Stromal cell of bone marrow (primary cell): ENCODE measurements around the gene CTNNBIP1.

Experiments
- DNase-seq: peaks from one replicate; pipeline ENCODE4 v3.0.0-alpha.2; 2012; ENCODE audit warnings: low read depth

CTNNBIP1 gene

DNA sequence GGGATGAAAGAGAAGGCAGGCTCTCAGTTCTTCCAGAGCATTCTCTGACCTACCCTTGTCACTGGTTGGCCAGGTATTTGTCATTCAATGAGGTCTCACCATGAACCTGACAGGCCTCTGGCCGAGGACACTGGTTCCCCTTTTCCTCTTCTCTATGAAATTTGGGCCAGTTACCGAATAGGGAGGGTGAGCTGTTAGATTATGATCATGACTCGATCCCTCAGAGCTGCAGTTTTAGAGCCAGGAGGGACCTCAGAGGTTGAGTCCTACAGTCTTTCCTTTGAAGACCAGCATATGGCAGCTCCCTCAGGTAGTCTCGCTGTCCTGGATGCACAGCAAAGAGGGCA is 56.8 kb downstream of the CTNNBIP1 start:
- no peak for DNase-seq

DNA sequence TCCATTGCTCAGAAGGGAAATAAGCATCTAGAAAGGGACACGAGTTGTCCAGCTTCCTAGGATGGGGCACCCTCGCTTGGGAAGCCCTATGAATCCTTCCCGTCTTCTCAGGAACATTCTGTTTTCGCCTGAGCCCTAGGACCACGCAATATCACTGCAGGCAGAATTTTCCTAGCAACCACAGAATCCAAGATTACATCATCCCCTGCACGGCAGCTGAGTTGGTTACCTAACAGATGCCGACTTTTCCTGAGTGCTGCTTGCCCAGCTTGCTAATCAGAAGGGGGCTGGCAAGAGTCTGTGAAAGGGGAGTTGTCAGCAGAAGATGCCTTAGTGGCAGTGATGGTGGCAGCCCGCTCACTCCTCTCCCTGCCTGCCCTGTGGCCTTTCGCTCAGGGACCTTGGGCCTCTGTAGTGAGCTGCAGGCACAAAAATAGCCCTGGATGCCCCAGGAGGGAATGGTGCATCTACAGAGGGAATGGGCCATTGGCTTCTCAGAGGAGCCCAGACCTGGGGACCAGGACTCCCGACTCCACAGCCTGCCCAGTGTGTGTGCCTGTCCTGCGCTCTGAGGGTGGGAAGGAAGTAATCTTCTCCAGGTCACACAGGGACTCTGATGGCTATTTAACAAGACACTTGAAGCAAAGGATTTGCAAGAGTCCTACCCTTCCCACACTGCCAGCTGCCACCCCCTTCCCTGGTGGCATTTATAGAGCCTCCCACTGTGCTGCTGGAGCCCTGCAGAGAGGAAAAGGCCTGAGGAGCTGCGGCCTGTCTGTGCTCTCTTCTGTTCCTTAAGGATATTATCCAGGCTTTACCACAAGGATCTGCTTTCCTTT is 57.4 kb downstream of the CTNNBIP1 start:
- peak; percentile 25 for DNase-seq

DNA sequence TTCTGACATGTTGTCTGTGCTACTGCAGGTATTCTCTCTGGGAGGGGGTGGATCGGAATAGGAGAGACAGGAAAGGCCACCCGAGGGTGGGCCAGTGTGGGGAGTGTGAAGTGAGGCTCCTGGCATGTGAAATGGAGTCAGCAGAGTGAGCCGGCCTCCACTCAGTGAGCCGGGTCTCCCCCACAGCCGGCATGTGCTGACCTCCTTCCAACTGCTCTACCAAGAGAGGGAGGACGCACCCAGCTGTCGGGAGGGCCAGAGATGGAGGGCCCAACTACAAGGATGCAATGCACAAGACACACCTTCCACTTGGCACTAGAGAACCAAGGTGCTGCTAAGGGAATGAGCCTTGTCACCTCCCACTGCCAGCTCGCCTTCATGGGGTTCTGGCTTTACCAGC is 58.1 kb downstream of the CTNNBIP1 start:
- no peak for DNase-seq

DNA sequence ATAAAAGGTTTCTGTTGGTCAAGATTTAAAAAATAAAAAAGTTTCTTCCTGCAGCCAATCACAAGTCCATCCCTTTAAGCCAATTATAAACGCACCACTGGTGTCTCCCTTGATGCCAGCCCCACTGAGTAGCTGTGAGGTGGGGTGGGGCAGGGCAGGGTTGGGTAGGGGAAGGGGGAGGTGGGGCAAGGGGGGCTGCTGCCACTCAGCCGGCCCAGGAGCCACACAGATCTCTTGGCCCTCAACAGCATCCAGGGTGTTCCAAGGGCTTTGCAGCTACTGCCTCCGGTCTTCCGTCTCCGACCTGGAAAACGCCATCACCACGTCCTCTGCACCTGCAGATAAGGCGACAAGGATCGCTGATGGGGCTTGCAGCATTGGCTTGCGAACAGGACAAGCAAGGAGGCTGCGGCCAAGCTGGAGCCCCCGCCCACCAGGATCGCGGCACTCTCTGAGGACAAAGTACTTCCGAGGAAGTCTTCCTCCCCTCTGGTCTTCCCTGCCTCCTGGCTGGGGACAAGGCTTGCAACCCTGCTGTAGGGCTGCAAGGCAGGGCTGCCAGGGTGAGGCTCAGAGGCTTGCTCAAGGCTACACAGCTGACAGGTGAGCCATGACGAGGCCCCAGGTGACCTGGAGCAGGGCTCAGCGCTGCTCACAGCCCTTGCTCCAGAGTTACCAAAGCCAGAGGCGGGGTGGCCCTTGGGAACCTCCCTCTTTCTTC is 59.5 kb downstream of the CTNNBIP1 start:
- no peak for DNase-seq

DNA sequence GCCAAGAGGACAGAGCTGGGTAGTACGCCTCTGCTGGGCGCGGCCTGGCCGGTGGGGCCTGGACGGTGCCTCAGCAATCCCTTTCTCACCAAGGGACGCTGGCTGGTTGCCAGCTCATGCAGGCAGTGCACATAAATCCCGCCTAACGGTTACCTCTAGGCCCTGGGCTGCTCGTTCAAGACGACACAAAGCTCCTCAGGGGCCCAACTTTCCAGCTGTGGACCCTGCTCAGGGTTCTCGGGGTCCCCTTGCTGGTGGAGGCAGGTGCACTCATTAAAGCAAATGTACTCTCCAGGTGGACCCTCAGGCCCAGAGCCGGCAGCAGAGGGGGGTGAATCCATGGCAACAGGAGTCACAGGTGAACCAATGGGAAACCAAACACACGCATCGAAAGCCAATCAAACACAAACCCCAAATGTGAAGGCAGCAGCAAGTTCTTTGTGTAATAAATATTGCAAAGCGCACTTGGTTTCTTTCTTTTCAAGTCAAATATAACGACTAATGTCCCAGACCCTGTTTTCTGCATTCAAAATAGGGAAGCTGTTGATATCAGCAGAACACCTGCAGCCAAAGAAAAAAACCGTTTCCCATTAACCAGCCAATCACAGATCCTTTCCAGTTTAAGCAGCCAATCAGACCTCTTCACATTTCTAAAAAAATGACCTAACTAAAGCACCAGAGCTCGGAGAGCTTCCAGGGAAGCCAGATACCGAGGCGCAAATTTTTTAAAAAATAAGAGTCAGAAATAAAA is 60.2 kb downstream of the CTNNBIP1 start:
- DNase-seq: no peak

DNA sequence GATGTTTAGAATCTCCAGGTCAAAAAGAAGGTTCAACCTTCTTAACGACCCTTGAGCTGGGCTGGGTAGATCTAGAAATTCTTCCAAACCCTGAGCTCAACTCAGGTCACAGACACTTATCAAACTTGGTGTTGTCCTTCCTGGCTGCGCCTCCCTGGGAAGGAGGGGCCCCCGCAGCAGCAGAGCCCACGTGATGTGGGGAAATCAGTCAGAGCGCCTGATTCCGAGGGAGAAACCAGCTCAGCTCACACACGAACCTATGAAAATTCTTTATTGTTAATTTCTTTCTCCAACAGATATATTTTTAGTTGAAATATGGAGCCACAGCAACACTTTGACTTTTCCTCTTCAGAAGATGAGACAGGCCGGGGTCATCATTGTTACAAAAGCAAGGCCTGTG is 62.0 kb downstream of the CTNNBIP1 start:
- no peak for DNase-seq

DNA sequence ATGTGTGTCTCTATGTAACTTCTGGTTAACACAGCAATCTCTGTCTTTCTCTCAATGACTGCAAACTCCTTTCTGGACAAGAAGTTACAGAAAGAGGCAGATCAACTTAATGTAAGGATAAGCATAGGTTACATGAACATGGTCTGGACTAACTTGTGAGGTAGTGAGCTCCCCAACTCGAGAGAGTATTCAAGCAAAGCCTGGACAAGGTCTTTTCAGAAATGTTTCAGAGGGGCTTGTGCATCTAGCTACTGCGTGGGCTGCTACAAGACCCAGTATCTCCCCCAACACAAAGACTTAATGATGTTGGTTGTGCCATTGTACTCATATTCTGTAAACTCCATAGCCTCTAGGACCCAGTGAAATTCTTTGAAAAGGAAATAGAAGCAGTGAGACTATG is 62.8 kb downstream of the CTNNBIP1 start:
- DNase-seq: no peak

DNA sequence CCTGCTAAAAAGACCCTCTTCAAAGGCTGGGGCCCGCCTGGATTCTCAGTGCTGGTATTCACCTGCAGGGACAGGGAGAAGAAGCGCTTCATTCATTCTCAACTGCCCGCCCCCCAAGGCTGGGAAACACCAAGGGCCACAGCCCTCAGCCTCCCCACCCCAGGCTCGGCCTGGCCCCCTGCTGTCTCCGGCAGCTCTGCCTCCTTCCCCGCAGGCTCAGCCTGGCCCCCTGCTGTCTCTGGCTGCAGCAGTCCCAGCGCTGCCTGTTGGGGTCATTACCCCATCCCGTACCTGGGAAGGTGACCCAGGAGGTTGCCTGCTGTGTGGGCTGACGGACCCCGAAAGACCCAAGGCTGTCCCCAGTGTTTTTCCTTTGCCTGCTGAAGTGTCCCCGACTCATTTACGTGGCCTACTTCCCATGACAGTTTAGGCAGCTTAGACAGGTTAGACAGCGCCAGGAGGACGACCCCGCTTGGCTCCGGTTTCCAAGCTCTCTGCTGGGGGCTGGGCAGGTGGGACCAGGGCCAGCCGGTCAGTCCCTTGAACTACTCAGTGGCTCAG is 63.4 kb downstream of the CTNNBIP1 start:
- DNase-seq: no peak

DNA sequence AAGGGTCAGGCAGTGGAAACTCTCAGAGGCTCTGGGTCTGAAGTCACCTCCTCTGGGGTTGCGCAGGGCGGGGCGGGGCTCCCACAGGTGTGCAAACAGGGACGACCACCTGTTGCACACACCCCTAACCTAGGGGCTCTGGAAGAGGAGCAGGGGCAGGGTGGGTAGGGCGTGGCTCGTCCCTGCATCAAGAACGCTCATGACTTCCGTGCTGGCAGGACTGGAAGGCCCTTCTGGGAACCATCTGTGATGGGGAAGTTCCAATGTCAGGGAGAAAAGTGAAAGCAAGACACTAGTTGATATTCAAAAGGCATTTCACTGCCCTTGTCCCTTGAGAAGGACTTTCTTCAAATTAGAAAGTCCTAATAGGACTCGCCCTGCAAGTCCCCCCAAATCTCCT is 64.2 kb downstream of the CTNNBIP1 start:
- no peak for DNase-seq

DNA sequence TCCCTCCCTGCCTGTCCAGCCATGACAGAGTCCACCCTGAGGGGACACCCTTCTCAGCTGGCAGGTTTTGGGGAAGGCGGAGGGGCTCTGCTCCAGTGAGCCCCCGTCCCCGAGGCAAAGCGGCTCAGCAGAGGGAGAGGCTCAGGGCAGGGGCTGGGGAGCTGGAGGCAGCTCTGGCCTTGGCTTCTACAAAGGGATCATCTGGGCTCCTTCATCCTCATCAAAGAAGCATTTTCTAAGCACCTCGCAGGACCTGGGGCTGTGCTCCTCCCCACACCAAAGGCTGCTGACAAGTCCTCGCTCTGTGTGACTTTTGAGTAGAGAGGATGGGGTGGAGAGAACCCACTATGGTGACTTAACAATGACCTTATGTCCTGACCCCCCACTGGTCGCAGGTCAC is 65.3 kb downstream of the CTNNBIP1 start:
- no peak for DNase-seq

DNA sequence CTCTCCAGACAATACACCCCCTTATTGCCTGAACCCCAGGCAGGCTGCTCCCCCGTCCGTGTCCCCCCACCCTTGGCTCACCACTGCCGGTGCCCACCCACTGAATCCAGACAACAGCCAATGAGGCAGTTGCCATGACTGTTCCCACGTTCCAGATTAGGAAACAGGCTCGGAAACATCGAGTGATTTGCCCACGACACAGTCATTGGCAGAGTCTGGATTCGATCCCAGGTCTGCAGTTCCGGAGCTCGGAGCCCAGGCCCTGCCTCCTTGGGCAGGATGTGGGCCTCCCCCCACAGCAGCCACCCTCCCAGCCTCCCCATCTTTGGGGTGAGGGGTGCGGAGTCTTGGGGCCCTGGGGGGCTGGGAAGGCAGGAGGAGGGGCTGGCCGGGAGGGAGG is 66.0 kb downstream of the CTNNBIP1 start:
- peak; percentile 19 for DNase-seq

DNA sequence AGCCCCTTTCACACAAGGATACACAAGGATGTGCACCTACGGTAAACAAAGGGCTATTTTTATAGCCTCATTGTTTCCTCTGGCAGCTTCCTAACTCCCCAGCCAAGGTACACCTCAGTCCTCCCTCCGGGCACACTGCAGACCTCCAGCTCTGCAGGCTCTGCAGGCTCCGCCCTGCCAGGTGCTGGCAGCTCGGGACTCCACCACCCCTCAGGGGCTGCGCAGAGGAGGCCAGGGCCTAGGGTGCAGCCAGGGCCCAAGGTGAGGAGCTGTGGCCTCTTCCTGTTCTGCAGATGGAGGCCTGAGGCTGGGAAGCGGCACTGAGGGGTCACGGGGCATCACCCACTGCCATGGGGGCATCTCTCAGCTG is 66.5 kb downstream of the CTNNBIP1 start:
- no peak for DNase-seq

DNA sequence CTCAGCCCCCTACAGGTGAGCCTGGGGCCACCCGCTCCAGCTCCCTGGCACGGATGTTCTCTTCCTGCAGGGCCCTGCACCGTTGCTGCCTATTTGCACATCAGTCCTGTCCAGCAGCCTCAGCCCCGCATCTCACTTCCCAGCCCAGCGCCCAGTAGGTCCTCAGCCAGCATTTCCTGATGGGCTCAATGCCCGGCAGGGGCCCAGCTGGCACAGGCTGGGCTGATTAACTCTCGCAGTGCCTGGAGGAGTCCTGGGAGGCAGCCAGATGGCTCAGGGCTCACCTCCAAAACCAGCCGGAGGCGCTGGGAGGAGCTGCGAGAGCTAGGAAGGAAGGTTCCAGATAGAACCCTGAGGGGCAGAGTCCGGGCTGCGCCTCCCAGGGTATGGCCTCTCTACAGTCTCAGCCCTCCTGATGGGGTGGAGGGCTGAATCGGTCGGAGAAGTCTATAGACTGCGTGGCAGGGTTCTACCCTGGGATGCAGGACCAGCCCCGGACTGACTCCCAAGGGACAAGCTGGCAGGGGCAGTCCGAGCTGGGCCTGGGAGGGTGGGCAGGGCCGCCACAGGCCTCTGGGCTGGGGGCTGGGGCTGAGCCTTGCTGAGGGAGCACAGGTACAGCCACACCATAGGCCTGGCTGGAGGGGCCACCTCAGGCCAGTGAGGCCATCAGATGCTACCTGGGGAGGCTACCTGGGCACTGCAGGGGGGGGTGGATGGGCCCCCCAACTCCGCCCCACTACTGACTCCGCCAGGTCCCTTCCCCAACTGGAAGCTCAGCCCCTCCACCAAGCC is 67.1 kb downstream of the CTNNBIP1 start:
- DNase-seq: no peak

DNA sequence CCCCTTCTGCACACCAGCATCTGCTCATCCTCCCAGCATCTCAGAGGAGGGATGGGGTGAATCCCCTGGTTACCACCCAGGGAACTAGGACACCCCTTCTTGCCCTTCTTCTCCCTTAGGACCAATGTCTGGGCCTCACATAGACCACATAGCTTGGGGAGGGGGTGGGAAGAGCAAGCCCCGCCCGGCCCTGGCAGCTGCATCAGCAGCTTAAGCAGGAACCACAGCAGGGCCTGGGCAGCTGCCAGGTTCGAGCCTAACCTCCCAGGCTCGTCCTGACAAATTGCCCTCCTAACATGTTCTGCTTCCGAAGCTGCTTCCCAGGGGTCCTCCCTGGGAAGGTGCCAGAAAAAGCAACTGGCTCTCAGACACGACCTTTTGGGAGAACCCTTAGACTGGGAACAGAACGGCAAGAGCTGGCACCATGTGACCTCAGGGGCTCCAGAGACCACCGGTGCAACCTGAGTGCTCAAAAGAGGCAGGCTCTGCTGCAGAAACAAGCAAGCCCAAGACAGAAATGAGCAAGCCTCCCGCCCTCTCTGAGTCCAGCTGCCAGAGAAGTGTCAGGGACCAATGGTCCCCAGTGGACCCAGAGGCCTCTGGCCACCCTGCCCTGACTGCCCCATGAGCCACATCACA is 67.9 kb downstream of the CTNNBIP1 start:
- DNase-seq: no peak

DNA sequence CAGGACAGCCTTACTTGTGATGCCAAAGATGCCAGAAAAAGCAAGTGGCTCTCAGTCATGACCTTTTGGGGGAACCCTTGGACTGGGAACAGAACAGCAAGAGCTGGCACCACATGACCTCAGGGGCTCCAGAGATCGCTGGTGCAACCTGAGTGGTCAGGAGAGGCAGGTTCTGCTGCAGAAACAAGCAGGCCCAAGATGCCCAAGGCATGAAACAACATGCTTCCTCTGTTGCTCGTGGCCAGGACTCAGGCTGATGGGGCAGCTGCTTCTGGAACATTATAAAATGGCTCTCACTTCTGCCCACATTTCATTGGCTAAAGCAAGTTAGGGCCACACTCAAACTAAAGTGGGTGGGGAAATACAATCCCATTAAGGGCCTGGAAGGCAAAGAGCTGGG is 68.6 kb downstream of the CTNNBIP1 start:
- no peak for DNase-seq

DNA sequence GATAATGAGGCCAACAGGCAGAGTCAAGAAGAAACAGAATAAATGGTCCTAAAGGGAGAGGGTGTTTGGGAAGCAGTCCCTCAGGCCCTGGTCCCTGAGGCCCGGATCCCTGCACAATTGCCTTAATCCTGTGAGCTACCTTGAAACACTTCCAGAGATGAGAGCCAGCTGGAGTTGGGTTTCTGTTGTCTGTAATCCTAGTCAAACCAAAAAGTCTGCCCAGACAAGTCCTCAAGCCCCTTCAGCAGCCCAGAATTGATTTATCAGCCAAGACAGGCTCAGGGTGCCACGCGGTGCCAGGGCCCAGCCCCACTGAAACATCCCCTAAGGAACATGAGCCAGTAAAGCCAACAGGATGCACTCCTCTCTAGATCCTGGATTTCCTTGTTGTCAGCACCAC is 69.9 kb downstream of the CTNNBIP1 start:
- no peak for DNase-seq

DNA sequence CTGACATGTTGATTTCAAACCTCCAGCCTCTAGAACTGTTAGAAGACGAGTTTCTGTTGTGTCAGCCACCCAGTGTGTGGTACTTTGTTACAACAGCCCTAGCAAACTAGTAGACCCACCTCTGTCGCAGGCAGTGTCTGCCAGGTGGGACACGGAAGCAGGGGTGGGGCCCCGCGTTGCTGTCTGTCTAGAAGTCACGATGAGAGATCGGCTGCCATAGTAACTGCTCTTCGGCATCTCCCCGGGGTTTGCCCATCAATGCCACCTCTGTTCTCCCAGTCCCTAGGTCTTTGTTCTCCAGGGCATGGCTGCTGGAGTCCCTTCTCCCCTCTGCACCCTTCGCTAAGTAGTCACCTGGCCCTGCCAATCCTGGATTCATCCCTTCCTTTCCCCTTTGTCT is 71.1 kb downstream of the CTNNBIP1 start:
- no peak for DNase-seq

DNA sequence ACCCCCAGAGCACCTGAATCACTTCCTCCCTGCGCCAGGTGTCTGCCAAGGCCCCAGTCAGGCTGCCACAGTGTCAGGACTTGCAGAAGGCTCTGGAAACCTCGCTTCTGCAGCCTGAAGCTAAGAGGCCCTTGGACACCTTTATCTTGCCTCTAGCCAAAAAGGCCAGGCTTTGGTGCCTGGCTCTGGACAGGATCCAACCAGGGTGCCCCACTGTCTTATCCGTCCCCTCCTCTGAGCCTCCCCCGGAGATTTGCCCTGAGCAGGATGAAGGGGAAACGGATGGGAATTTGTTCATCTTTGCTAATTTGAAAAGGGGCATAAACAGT is 73.5 kb downstream of the CTNNBIP1 start:
- DNase-seq: no peak

DNA sequence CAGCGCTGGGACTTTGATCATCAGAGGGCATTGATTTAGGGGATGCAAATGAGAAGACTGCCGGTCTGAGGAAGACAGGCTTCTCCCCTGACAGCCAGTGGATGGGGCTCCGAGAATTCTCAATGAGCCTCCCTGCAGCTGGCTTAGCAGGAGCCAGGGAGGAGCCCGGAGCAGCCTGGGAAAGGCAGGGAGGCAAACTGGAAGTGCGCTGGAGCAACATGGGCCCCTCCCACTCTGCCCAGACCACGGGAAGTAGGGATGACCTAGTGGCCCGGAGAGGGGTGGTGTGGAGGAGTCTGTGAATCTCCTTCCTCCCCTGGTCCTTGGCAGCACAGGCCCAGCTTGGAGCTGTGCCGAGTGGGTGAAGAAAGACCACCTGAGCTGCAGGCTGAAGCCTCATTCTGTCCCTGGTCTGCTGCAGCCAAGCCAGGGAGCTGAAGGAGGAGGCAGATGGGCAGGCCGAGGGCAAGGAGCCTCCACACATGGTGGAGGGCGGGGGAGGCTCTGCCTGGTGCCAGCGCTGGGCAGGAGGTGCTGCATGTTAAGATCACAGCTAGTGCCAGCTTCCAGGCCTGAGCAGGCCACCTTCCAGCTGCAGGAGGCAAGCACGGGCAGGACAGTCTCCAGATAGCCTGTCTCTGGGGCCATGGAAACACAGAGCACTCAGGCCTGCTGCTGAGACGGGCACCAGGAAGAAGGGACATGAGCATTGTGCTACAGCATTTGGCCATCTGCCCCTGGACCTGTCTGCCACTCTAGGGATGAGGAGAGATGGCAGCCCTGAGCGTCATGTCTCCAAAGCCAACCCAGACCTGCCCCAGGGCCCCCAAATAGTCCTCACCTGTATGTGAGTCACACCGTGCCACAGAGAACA is 74.1 kb downstream of the CTNNBIP1 start:
- DNase-seq: no peak

DNA sequence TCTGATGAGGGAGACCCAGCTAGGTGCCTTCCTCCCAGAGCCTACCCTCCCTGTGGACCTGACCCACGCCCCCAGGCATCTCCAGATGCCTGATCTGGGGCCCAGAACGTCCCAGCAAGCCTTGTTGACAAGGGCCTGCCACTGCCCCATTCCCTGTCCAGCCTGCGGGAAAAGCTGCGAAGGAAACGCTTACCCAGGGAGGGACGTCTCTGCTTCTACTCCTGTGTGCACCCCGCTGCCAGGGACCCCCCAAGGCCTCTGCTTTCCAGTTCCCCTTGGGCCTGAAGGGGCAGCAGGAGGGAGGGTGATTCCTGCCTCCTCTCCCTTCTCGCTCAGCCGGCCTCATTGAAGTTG is 74.7 kb downstream of the CTNNBIP1 start:
- DNase-seq: no peak

DNA sequence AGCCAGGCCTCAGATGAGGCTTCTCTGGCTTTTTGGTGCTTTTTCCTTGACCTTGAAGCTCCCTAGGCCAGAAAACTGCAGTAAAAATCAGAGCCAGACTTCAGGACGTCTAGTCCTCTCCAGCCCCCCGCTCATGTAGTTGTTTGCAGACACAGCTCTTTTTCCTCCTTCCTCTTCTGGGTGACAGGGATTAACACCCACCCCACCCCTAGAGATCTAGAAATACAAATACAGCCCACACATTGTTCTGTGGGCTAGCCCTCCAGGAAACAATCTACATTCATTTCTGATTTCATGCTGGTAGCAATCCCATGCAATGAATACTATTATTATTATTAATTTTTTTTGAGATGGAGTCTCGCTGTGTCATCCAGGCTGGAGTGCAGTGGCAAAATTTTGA is 76.4 kb downstream of the CTNNBIP1 start:
- DNase-seq: no peak
